ENCODE results near the gene IGFBP5. TPM values are rescaled to one million over a fixed set of nuclear protein-coding genes. Genes with fewer than 3 reads are reported as not detected.

IGFBP5 gene
- total RNA-seq, 1 experiment from 2014 or later, result not detected

DNA sequence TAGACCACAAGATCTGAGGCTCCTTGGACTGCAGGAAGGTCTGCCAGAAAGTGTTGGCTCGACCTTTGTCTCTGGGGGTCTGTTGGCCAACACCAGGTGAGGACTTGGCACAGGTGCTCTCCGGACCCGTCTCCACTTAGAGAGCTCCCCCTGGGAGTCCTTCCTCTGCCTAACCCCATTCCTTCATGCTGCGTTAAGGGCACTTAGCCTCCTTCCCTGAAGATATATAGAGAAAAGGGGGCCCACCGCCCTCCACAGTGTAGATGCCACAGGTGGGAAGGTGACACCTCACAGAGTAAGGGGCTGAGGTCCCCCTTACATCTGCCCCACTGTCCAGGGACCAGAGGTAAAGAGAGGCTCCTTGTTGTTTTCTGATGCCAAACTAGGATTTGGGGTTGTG lies 8.2 kb downstream of the IGFBP5 start:
- no TSS peak for BruUV-seq (replicated peaks)
- CTCF ChIA-PET, result interaction anchor here (0.7 to 1.5 kb wide), 4 partner anchors 10 to 455 kb away, joined by 3 to 6 read pairs (median 4); no protein-coding TSS in a partner anchor
- Mint-ChIP-seq H3K4me1 (ENCODE audit: insufficient read depth, unreplicated experiment) (peaks cover 31% of the 10 kb centered on the region), H3K4me3 (ENCODE audit: unreplicated experiment) (no peak overlapping the region), H3K9me3 (ENCODE audit: unreplicated experiment) (no peaks in the 10 kb centered on the region), H3K36me3 (ENCODE audit: insufficient read depth, unreplicated experiment) (no peaks in the 10 kb centered on the region), H3K27ac (ENCODE audit: low read depth, unreplicated experiment) (no peak overlapping the region), H3K27me3 (ENCODE audit: insufficient read depth, unreplicated experiment) (no peaks in the 10 kb centered on the region)
- no peak for TF ChIP-seq CTCF (IDR thresholded peaks at IDR 0.05; ENCODE audit: unreplicated experiment)
- intact Hi-C loops (cut with micrococcal nuclease), result no loop called here
- no peak for DNase-seq (ENCODE audit: unreplicated experiment)
- POLR2A ChIA-PET, result interaction anchor here (0.7 kb wide), 2 partner anchors 231 to 282 kb away, joined by 3 to 4 read pairs; no protein-coding TSS in a partner anchor

DNA sequence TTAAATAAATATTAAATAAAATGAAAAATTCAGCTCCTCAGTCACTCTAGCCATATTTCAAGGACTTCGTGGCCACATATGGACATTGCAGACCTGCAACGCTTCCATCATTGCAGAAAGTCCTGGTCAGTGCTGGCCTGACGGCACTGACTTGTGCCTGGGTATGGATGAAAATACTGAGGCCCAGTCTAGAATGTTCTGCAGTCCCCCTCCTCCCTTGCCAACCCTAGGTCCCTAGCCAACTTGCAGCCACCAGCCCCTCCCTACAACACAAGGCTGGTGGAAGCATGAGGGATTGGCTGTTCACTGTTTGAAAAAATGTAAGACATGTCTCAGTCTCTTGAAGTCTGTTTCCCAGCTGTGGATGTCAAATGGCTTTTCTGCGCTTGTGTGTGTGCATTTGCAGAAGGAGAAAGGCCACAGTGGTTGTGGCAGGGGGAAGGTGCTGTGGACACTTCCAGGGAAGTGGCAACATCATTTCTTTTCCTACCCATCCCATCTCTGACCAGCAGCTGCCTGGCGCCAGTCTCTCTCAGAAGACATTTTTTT lies 9.9 kb downstream of the IGFBP5 start:
- Mint-ChIP-seq H3K4me1 (ENCODE audit: insufficient read depth, unreplicated experiment) (peaks cover 28% of the 10 kb centered on the region), H3K9me3 (ENCODE audit: unreplicated experiment) (no peaks in the 10 kb centered on the region), H3K4me3 (ENCODE audit: unreplicated experiment) (no peak overlapping the region), H3K36me3 (ENCODE audit: insufficient read depth, unreplicated experiment) (no peaks in the 10 kb centered on the region), H3K27ac (ENCODE audit: low read depth, unreplicated experiment) (no peak overlapping the region), H3K27me3 (ENCODE audit: insufficient read depth, unreplicated experiment) (no peaks in the 10 kb centered on the region)
- DNase-seq (ENCODE audit: unreplicated experiment), result no peak
- no TSS peak for BruUV-seq (replicated peaks)
- ChIA-PET POLR2A (interaction anchor here (0.5 kb wide), 1 partner anchor 134 kb away, joined by 3 read pairs; no protein-coding TSS in a partner anchor), CTCF (interaction anchor here (0.6 to 4.2 kb wide), 5 partner anchors 10 to 1446 kb away, joined by 3 to 23 read pairs (median 3); partner anchors contain the start of gene IGFBP5)
- intact Hi-C loops (cut with micrococcal nuclease), result no loop called here
- TF ChIP-seq CTCF (IDR thresholded peaks at IDR 0.05; ENCODE audit: unreplicated experiment), result no peak

GRCh38 chr2:216683846-216684245 lies 11.5 kb downstream of the IGFBP5 start:
- Mint-ChIP-seq H3K9me3 (ENCODE audit: unreplicated experiment) (no peaks in the 10 kb centered on the region), H3K4me3 (ENCODE audit: unreplicated experiment) (no peak overlapping the region), H3K4me1 (ENCODE audit: insufficient read depth, unreplicated experiment) (peaks cover 33% of the 10 kb centered on the region), H3K27ac (ENCODE audit: low read depth, unreplicated experiment) (peak overlapping the region; percentile 93), H3K27me3 (ENCODE audit: insufficient read depth, unreplicated experiment) (no peaks in the 10 kb centered on the region), H3K36me3 (ENCODE audit: insufficient read depth, unreplicated experiment) (no peaks in the 10 kb centered on the region)
- ChIA-PET POLR2A (interaction anchor here (0.6 to 1.9 kb wide), 3 partner anchors 177 to 602 kb away, joined by 3 to 5 read pairs (median 3); partner anchors contain the start of gene RPL37A), CTCF (interaction anchor here (0.5 to 4.2 kb wide), 6 partner anchors 12 to 1101 kb away, joined by 3 to 24 read pairs (median 4); partner anchors contain the start of gene IGFBP5)
- BruUV-seq (replicated peaks), result no TSS peak
- peak; percentile 99 for DNase-seq (ENCODE audit: unreplicated experiment)
- intact Hi-C loops (cut with micrococcal nuclease), result loop anchor here (5.0 kb wide), 1 partner anchor 167 kb away; no protein-coding TSS in a partner anchor
- TF ChIP-seq CTCF (IDR thresholded peaks at IDR 0.05; ENCODE audit: unreplicated experiment), result no peak

DNA sequence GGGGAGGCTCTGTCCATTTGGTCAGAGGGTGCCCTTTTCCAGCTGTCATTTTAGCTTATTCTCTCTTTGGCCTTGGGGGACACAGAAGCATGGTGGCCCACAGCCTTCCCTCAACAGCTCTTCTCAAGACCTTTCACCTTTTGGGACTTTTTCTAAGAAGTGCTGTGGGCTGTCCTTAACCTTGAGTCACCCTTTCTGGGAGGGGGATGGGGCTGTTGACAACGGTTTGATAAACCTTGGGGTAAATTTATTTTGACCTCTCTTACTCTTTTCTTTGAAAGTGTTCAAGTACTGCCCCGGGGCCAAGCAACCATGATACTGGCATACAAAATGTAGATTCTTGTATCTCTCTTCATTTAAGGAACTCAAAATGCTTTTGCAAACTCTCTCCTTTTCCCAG lies 13.7 kb downstream of the IGFBP5 start:
- no TSS peak for BruUV-seq (replicated peaks)
- peak overlapping the region; percentile 46 for H3K4me3 Mint-ChIP-seq (ENCODE audit: unreplicated experiment)
- no peaks in the 10 kb centered on the region for H3K9me3 Mint-ChIP-seq (ENCODE audit: unreplicated experiment)
- peaks cover 2% of the 10 kb centered on the region for H3K27me3 Mint-ChIP-seq (ENCODE audit: insufficient read depth, unreplicated experiment)
- intact Hi-C loops (cut with micrococcal nuclease), result loop anchor here (1.0 to 5.0 kb wide), 5 partner anchors 164 to 1032 kb away; no protein-coding TSS in a partner anchor
- peaks cover 39% of the 10 kb centered on the region for H3K4me1 Mint-ChIP-seq (ENCODE audit: insufficient read depth, unreplicated experiment)
- peak overlapping the region; percentile 93 for H3K27ac Mint-ChIP-seq (ENCODE audit: low read depth, unreplicated experiment)
- DNase-seq (ENCODE audit: unreplicated experiment), result no peak
- POLR2A ChIA-PET, result interaction anchor here (0.6 to 1.9 kb wide), 10 partner anchors 11 to 479 kb away, joined by 3 to 7 read pairs (median 4); partner anchors contain the start of gene RPL37A
- TF ChIP-seq CTCF (IDR thresholded peaks at IDR 0.05; ENCODE audit: unreplicated experiment), result no peak
- CTCF ChIA-PET, result interaction anchor here (0.6 to 4.2 kb wide), 43 partner anchors 8 to 1089 kb away, joined by 3 to 37 read pairs (median 4); partner anchors contain the start of gene IGFBP5
- no peaks in the 10 kb centered on the region for H3K36me3 Mint-ChIP-seq (ENCODE audit: insufficient read depth, unreplicated experiment)

Measured in MCF 10A (cell line).